Measurements from ENCODE around the gene DNALI1.

DNALI1 gene

GRCh38 chr1:37561133-37562132, 4.7 kb downstream of the DNALI1 start:
- ChIA-PET POLR2A (no interaction called here), CTCF (interaction anchor here (0.6 kb wide), 1 partner anchor 113 kb away, joined by 3 read pairs; no protein-coding TSS in a partner anchor)
- TF ChIP-seq FOXM1 (IDR thresholded peaks at IDR 0.05; ENCODE audit: borderline replicate concordance) = peak; percentile 43; the same call in 1 of the 2 replicates
- TF ChIP-seq SP1 (IDR thresholded peaks at IDR 0.05) = no peak
- DNase-seq (ENCODE audit: extremely low spot score) = peak; percentile 50

- TF ChIP-seq ARNT (IDR thresholded peaks at IDR 0.05) = no peak
- no peak for TF ChIP-seq ELF4 (IDR thresholded peaks at IDR 0.05)
- TF ChIP-seq NFRKB (IDR thresholded peaks at IDR 0.05) = no peak
- no peak for TF ChIP-seq SP1 (IDR thresholded peaks at IDR 0.05)
- TF ChIP-seq PKNOX1 (IDR thresholded peaks at IDR 0.05) = no peak
- TF ChIP-seq L3MBTL2 (conservative IDR thresholded peaks at IDR 0.05) = no peak
- no peak for TF ChIP-seq LEF1 (IDR thresholded peaks at IDR 0.05; ENCODE audit: borderline replicate concordance)
- TF ChIP-seq CTBP1 (IDR thresholded peaks at IDR 0.05; ENCODE audit: borderline replicate concordance) = no peak
- TF ChIP-seq SUZ12 (IDR thresholded peaks at IDR 0.05) = no peak
- TF ChIP-seq TARDBP (IDR thresholded peaks at IDR 0.05) = no peak
- no peak for TF ChIP-seq BHLHE40 (IDR thresholded peaks at IDR 0.05; ENCODE audit: borderline replicate concordance)
- TF ChIP-seq FOXM1 (IDR thresholded peaks at IDR 0.05; ENCODE audit: borderline replicate concordance) = no peak
- TF ChIP-seq FOXA1 (IDR thresholded peaks at IDR 0.05) = no peak
- no peak for TF ChIP-seq ZNF384 (IDR thresholded peaks at IDR 0.05)
- TF ChIP-seq FOXK2 (IDR thresholded peaks at IDR 0.05) = no peak
- no peak for TF ChIP-seq HDGF (IDR thresholded peaks at IDR 0.05; ENCODE audit: borderline replicate concordance)
- ChIA-PET POLR2A (no interaction called here), CTCF (interaction anchor here (0.9 kb wide), 1 partner anchor 119 kb away, joined by 5 read pairs; no protein-coding TSS in a partner anchor)
- DNase-seq (ENCODE audit: extremely low spot score) = no peak
Measured at GRCh38 chr1:37562984-37563383, 6.2 kb downstream of the DNALI1 start.

GRCh38 chr1:37564892-37565291, 8.2 kb downstream of the DNALI1 start:
- ChIA-PET POLR2A (interaction anchor here (1.7 kb wide), 1 partner anchor 50 kb away, joined by 4 read pairs; the partner anchor contains the start of gene MEAF6), CTCF (interaction anchor here (0.9 to 1.0 kb wide), 2 partner anchors 38 to 51 kb away, joined by 3 read pairs; partner anchors contain the start of gene MEAF6)
- DNase-seq (ENCODE audit: extremely low spot score) = no peak
- TF ChIP-seq FOXA1 (IDR thresholded peaks at IDR 0.05) = no peak
- TF ChIP-seq ELF4 (IDR thresholded peaks at IDR 0.05) = no peak
- TF ChIP-seq ZNF384 (IDR thresholded peaks at IDR 0.05) = no peak
- TF ChIP-seq FOXM1 (IDR thresholded peaks at IDR 0.05; ENCODE audit: borderline replicate concordance) = no peak
- no peak for TF ChIP-seq NFRKB (IDR thresholded peaks at IDR 0.05)
- TF ChIP-seq BHLHE40 (IDR thresholded peaks at IDR 0.05; ENCODE audit: borderline replicate concordance) = no peak
- TF ChIP-seq ARNT (IDR thresholded peaks at IDR 0.05) = no peak
- no peak for TF ChIP-seq HDGF (IDR thresholded peaks at IDR 0.05; ENCODE audit: borderline replicate concordance)
- no peak for TF ChIP-seq SUZ12 (IDR thresholded peaks at IDR 0.05)
- TF ChIP-seq L3MBTL2 (conservative IDR thresholded peaks at IDR 0.05) = no peak

GRCh38 chr1:37567023-37567422, 10.3 kb downstream of the DNALI1 start:
- CTCF ChIA-PET = no interaction called here
- no peak for DNase-seq (ENCODE audit: extremely low spot score)
- TF ChIP-seq CTBP1 (IDR thresholded peaks at IDR 0.05; ENCODE audit: borderline replicate concordance) (no peak), SP1 (IDR thresholded peaks at IDR 0.05) (no peak), L3MBTL2 (conservative IDR thresholded peaks at IDR 0.05) (no peak), FOXK2 (IDR thresholded peaks at IDR 0.05) (no peak), NFRKB (IDR thresholded peaks at IDR 0.05) (no peak), ARNT (IDR thresholded peaks at IDR 0.05) (no peak), PKNOX1 (IDR thresholded peaks at IDR 0.05) (no peak), SUZ12 (IDR thresholded peaks at IDR 0.05) (no peak), HDGF (IDR thresholded peaks at IDR 0.05; ENCODE audit: borderline replicate concordance) (no peak), LEF1 (IDR thresholded peaks at IDR 0.05; ENCODE audit: borderline replicate concordance) (no peak), BHLHE40 (IDR thresholded peaks at IDR 0.05; ENCODE audit: borderline replicate concordance) (no peak), FOXA1 (IDR thresholded peaks at IDR 0.05) (no peak), FOXM1 (IDR thresholded peaks at IDR 0.05; ENCODE audit: borderline replicate concordance) (no peak), ZNF384 (IDR thresholded peaks at IDR 0.05) (no peak), ELF4 (IDR thresholded peaks at IDR 0.05) (no peak), TARDBP (IDR thresholded peaks at IDR 0.05) (no peak)
- POLR2A ChIA-PET = no interaction called here

GRCh38 chr1:37570528-37571334, 14.0 kb downstream of the DNALI1 start:
- TF ChIP-seq L3MBTL2 (conservative IDR thresholded peaks at IDR 0.05) (no peak), LEF1 (IDR thresholded peaks at IDR 0.05; ENCODE audit: borderline replicate concordance) (no peak), SP1 (IDR thresholded peaks at IDR 0.05) (no peak), NFRKB (IDR thresholded peaks at IDR 0.05) (no peak), ARNT (IDR thresholded peaks at IDR 0.05) (no peak), FOXK2 (IDR thresholded peaks at IDR 0.05) (no peak), SUZ12 (IDR thresholded peaks at IDR 0.05) (no peak)
- no peak for DNase-seq (ENCODE audit: extremely low spot score)
- ChIA-PET POLR2A (no interaction called here), CTCF (no interaction called here)

All from HEK293T (cell line).